Epithelial cell of esophagus (primary cell): ENCODE results near the gene DNASE1.

Source experiments
- DNase-seq: peaks from one replicate; pipeline ENCODE4 v3.0.0; 2010; ENCODE audit warnings: low read depth
- H3K4me3 ChIP-seq: 2 replicates; pipeline ENCODE4 v1.5.1; 2011; ENCODE audit warnings: mild to moderate bottlenecking, low read length, control low read depth
- TF ChIP-seq, protein P1 (sequence below): IDR thresholded peaks from 2 replicates; pipeline ENCODE4 v1.5.1; 2011; ENCODE audit warnings: low read depth, mild to moderate bottlenecking, low read length, control low read depth, inconsistent platforms; ENCODE audit not compliant: insufficient read depth; ENCODE audit errors: missing control alignments

The DNASE1 gene

GRCh38 chr16:3659251-3659650 lies 4.8 kb downstream of the DNASE1 start:
- TF ChIP-seq, protein P1, sequence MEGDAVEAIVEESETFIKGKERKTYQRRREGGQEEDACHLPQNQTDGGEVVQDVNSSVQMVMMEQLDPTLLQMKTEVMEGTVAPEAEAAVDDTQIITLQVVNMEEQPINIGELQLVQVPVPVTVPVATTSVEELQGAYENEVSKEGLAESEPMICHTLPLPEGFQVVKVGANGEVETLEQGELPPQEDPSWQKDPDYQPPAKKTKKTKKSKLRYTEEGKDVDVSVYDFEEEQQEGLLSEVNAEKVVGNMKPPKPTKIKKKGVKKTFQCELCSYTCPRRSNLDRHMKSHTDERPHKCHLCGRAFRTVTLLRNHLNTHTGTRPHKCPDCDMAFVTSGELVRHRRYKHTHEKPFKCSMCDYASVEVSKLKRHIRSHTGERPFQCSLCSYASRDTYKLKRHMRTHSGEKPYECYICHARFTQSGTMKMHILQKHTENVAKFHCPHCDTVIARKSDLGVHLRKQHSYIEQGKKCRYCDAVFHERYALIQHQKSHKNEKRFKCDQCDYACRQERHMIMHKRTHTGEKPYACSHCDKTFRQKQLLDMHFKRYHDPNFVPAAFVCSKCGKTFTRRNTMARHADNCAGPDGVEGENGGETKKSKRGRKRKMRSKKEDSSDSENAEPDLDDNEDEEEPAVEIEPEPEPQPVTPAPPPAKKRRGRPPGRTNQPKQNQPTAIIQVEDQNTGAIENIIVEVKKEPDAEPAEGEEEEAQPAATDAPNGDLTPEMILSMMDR = no peak
- no peak for DNase-seq
- H3K4me3 ChIP-seq = no peak overlapping the region

GRCh38 chr16:3661311-3661710 lies 6.8 kb downstream of the DNASE1 start:
- no peak overlapping the region for H3K4me3 ChIP-seq
- TF ChIP-seq, protein P1 = no peak

DNA sequence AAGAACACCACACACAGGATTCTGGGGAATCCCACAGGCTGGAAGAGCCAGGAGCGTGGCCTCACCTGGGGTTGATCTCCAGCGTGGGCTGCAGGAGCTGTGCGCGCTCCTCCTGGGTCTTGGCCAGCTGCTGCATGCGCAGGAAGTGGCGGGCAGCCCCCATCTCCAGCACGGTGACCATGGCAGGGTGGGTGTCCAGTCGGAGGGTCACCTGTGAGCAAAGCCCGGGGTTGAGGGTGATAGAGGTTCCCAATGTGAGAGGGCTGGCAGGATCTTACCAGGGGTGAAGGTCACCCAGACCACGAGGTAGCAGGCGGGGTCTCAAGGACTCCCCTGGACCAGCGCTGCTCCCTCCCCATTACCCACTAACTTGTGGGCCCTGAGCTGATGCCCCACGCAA lies 7.4 kb downstream of the DNASE1 start:
- no peak overlapping the region for H3K4me3 ChIP-seq
- TF ChIP-seq, protein P1 = no peak
- no peak for DNase-seq

More at GRCh38 chr16:3661311-3661710, 6.8 kb downstream of the DNASE1 start:
- no peak for DNase-seq

DNA sequence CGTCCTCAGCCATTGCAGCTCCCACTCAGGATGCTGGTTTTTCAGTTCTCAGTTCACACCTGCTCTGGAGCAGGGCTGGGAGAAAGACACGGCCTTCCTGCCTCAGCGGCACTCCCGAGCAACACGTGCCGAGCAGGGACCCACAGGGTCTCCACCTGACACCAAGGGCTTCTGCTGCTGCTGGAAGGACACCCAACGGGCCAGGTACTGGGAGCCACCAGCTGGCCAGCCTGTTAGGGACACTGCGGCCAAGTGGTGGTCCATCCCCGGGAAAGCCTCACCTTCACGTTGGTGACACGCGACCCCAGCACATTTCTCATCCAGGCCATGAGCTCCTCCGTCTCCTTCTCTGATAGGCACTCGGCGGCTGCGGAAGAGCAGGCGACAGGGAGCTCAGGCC lies 8.1 kb downstream of the DNASE1 start:
- DNase-seq = no peak
- H3K4me3 ChIP-seq = no peak overlapping the region
- TF ChIP-seq, protein P1 = no peak

GRCh38 chr16:3664187-3664896 lies 9.9 kb downstream of the DNASE1 start:
- no peak for DNase-seq
- no peak overlapping the region for H3K4me3 ChIP-seq
- TF ChIP-seq, protein P1 = no peak

- DNase-seq = no peak
- H3K4me3 ChIP-seq = no peak overlapping the region
- TF ChIP-seq, protein P1 = no peak
Measured at GRCh38 chr16:3665508-3665907, 11.0 kb downstream of the DNASE1 start.

GRCh38 chr16:3668626-3669025 lies 14.1 kb downstream of the DNASE1 start:
- TF ChIP-seq, protein P1 = no peak
- H3K4me3 ChIP-seq = no peak overlapping the region
- no peak for DNase-seq
